Stimulated activated CD8-positive, alpha-beta memory T cell treated with anti-CD3 and anti-CD28 coated beads, Interleukin-7, amount 100 ng/mL, for 24 hours (primary cell): ENCODE data around the gene POLD4.

Experiments used
- DNase-seq: peaks from one replicate; pipeline ENCODE4 v3.0.0-alpha.2; 2020; ENCODE audit warnings: low read depth

POLD4 gene

DNA sequence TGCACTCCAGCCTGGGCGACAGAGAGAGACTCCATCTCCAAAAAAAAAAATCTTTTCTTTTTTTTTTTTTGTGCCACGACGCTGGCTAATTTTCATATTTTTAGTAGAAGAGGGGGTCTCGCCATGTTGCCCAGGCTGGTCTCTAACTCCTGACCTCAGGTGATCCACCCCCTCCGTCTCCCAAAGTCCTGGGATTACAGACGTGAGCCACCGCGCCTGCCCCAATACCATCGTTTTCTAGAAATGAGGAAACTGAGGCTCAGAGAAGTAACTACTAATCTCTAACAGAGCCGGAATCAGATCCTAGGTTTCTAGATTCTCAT, 36.5 kb downstream of the POLD4 start:
- DNase-seq, result no peak

DNA sequence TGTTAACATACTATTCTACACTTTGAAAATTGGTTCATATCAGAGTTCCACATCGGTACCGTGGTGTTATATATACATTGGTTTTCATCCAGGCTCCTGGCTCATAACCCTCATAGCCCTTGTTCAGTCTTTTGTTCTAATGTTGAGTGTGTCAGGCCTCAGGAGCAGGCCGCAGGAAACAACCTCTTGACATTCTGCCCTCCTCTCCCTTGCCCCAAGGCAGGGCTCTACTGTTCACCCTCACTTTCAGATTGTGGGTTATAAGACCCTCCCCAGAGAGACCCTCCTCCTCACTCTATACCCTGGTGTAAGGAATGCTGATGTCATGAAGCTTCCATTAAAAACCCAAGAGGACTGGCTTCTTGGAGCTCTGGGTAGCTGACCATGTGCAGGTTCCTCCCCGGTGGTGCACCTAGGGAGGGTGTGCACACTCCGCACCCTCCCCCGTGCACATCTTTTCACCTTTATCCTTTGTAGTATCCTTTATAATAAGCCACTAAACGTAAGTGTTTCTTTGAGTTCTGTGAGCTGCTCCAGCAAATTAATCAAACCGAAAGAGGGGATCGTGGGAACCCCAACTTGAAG, 37.9 kb downstream of the POLD4 start:
- no peak for DNase-seq

GRCh38 chr11:67314218-67314617, 39.1 kb downstream of the POLD4 start:
- DNase-seq, result no peak

DNA sequence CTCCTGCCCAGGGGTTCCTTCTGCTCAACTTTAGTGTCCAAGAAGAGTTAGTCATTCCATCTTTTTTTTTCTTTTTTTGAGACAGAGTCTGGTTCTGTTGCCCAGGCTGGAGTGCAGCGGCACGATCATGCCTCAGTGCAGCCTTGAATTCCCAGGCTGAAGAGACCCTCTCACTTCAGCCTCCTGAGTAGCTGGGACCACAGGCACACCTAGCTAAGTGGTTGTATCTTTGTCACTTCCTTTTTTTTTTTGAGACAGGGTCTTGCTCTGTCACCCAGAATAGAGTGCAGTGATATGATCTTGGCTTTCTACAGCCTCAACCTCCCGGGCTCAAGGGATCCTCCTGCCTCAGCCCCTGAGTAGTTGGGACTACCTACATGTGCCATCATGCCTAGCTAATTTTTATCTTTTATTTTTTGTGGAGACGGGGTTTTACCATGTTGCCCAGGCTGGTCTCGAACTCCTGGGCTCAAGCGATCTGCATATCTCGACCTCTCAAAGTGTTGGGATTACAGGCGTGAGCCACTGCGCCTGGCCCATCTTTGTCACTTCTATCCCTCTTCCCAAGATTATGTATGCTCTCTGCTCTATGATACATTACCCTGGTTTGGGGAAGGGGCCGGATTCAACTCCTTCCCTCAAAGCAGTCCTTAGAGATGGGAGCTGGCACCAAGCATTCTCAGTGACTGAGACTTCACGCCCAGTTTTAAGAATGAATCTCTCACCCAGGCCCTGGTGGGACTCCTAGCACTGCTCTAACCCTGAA, 40.0 kb downstream of the POLD4 start:
- no peak for DNase-seq

- no peak for DNase-seq
These were observed 40.9 kb downstream of the POLD4 start for GRCh38 chr11:67312187-67313021.

GRCh38 chr11:67311556-67312082, 41.7 kb downstream of the POLD4 start:
- DNase-seq, result no peak

DNA sequence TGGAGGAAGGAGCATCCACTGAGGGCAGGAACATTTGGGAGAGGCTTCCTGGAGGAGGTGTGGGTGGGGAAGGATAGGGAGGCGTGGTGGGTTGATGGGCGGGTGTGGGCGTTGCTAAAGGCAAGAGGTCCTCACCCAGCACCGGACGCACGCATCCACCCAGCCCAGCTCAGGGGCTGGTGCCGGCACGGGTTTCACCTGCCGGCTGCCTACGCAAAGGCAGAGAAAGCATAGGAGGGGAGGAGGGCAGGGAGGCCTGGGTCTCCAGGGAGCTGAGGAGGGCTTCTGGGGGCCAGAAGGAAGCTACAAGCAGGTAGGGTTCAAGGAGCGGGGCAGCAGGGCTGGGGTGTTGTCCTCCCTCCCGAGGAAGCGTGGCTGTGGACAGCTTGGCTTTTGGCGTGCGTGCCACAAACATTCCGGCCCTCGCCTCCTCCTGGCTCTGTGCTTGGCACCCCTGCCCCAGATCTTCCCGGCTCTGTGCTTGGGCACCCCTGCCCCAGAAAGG, 42.2 kb downstream of the POLD4 start:
- no peak for DNase-seq

GRCh38 chr11:67310246-67311050, 42.9 kb downstream of the POLD4 start:
- DNase-seq, result no peak

DNA sequence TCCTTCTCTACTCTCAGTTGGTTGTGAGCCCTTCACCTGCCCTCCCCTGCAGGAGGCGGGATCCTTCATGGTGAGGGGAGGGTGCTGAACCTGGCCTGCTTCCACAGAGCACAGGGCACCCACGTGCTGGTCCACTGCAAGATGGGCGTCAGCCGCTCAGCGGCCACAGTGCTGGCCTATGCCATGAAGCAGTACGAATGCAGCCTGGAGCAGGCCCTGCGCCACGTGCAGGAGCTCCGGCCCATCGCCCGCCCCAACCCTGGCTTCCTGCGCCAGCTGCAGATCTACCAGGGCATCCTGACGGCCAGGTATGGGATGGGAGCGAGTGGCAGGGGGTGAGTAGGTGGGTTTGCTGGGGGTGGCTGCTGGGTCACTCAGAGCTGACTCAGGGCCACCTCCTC, 43.7 kb downstream of the POLD4 start:
- no peak for DNase-seq

DNA sequence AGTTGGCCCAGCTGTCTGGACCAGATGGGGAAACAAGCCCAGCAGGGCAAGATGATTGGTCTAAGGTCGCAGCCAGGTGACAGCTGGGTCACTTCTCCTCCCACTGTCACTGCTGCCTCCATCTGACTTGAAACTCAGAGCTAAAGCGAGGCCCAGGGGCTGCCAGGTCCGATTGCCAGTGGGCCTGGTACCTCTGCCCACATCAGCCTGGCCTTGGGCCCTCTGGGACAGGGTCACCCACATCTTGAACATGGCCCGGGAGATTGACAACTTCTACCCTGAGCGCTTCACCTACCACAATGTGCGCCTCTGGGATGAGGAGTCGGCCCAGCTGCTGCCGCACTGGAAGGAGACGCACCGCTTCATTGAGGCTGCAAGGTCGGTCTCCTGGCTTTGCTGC, 44.2 kb downstream of the POLD4 start:
- no peak for DNase-seq

DNA sequence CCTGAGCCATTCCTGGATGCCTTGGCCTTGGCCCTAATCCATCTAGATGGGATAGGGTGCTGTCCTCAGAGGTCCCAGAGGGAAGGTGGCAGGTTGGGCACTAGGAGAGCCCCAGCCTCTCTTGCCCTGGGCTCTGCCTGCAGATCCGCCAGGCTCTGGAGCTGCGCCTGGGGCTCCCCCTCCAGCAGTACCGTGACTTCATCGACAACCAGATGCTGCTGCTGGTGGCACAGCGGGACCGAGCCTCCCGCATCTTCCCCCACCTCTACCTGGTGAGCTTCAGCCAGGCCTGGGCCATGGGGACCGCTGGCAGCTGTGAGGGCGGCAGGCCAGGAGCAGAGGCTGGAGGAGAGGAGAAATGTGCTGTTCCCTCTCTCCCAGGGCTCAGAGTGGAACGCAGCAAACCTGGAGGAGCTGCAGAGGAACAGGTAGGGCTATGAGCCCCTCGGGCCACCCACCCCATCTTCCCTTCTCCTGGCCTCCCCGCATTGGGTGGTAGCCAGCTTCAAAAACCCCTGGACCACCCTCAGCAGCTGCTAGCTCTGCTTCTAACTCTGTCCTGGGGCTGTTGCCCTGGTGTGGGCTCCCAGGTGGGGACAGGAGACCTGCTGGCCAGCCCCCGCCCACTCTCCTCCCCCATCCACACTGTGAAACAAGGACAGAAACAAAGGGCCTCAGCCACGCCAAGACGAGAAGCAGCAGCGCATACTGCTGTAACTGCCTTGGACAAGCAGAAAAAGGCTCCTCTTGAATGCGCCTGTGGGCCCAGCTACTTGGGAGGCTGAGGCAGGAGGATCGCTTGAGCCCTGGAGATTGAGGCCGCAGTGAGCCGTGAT, 45.1 kb downstream of the POLD4 start:
- no peak for DNase-seq

GRCh38 chr11:67307545-67308001, 45.8 kb downstream of the POLD4 start:
- DNase-seq, result no peak

DNA sequence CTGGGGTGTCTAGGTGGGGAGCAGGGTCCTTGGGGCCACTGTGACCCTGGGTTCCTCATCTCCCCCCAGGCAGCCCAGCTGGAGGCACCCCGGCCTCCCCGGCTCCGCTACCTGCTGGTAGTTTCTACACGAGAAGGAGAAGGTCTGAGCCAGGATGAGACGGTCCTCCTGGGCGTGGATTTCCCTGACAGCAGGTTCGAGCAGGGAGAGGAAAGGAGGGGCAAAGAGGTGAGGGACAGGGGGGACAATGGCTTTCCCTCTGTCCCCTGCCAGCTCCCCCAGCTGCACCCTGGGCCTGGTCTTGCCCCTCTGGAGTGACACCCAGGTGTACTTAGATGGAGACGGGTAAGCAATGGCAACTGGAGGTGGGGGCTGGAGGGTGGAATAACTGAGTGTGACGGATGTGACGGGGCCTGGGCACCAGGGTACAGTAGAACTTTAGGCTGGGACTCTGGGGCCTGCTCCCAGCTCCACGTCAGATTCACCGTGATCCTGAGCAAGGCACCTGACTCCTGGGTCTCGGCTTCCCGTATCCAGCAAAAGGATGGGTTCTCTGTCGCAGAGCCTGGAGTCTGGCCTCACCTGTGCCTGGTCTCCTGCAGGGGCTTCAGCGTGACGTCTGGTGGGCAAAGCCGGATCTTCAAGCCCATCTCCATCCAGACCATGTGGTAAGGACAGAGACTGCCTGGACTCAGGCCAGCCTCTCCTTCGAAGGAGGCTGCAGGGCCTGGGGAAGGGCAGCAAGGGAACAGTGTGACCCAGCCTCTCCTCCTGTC, 46.4 kb downstream of the POLD4 start:
- DNase-seq, result no peak

GRCh38 chr11:67304511-67305113, 48.7 kb downstream of the POLD4 start:
- DNase-seq, result no peak

- no peak for DNase-seq
These were observed 49.4 kb downstream of the POLD4 start for GRCh38 chr11:67303835-67304411.

DNA sequence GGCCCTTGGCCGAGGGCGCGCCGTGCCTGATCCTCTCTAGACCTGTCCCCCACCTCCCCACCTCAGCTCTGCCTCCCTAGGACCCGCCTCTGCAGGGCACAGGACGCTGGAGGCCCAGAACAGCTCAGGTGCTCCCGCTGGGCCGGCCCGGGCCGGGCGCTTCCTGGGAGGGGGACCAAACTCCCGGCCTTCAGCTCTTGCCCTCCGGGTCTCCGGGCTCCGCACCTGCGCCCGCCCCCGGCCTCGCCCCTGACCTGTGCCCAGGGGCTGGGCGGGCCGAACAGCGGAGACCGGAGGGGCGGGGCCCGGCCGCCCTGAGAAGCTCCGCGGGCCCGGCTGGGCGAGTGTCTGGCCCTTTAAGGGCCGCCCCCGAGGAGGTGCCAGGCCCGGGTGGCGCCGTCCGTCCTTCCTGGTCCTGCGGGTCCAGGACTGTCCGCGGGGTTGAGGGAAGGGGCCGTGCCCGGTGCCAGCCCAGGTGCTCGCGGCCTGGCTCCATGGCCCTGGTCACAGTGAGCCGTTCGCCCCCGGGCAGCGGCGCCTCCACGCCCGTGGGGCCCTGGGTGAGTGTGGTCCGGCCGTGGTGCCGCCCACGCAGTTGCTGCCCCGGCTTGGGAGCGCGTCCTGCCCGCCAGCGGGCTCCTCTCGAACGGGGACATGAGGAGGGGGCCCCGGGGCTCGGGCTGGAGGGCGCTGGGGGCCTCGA, 50.1 kb downstream of the POLD4 start, which contains the start of gene SSH3:
SSH3 (plus strand) TSS at position 399 of the 703 bp plus-strand sequence; CDS start at position 495, 96 bp downstream.
- no peak for DNase-seq

DNA sequence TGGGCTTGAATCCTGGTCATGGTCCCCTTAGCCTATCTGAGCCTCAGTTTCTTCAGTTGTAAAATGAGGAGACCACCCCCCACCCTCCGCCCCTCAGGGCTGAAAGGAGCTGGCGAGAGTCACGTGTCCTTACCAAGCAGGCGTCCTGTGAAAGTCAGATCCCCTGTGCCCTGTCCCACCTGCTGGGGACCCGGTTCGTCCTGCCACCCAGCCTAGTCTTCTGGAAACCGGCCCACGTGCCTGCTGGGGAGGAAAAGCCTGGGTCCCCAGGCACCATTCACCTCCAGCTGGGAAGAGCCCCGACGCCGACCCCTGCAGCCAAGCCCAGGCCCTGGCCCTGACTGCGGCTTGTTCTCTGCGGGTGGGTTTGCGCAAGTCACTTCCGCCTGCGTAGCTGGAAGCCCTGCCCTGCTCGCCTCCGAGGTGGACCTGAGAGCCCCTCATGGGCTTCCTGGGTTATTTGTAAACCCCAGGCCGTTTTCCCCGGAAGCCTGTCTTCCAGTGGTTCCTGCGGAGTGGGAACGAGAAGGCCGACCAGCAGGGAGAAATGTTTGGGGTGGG, 50.7 kb downstream of the POLD4 start:
- DNase-seq, result no peak

- DNase-seq, result no peak
These were observed 51.3 kb downstream of the POLD4 start for GRCh38 chr11:67301951-67302516.
